ENCODE data around the gene MARK2. TPM values are rescaled to one million over a fixed set of nuclear protein-coding genes. Genes with fewer than 3 reads are reported as not detected.

MARK2 gene
- total RNA-seq, 1 donor from 2014 or later: 59.1 TPM

DNA sequence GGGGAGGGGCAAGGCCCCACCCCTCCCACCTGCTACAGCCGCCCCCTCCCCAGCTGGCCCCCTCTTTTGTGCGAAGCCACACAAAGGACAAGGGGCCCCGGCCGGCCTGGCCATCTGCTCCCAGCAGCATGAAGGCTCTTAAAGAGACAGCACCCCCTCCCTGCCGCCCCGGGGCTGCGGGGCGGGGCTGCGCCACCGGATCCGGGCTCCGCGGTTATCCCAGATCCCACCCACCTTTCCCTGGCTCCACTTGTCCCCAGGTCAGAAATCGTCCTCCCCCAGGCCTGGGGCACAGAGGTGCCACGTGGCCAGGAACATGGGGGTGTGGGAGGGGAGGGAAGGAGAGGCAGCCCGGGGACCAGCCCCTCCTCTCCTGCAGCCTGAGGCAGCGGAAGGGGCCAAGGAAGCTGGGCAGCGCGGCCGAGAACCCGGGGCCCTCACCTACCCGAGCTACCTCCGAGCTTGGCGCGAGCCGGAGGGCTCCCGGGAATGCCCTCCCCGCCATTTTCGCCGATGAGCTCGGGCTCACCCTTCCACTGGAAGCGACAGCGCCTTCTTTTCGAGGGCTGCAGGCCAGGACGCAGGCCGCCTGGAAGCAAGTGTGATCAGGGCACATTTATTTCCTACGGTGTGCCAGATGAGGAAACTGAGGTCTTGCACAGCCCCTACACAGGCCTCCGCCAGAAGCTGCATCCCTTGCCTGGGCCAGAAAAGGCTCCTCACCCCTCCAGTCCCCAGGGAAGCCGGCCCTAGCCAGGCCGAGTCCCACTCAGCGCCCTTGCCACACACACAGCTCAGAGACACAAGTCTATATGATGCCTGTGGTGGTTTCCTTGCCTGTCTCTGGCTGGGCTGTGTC is 80.6 kb downstream of the MARK2 start:
- Mint-ChIP-seq H3K27me3 (peaks cover 10% of the 10 kb centered on the region), H3K36me3 (ENCODE audit: insufficient read depth) (no peaks in the 10 kb centered on the region), H3K4me1 (ENCODE audit: low read depth) (peaks cover 12% of the 10 kb centered on the region), H3K27ac (no peak overlapping the region), H3K4me3 (ENCODE audit: low read depth) (peak overlapping the region; percentile 41), H3K9me3 (ENCODE audit: low read depth) (no peaks in the 10 kb centered on the region)
- DNase-seq (ENCODE audit: low spot score, unreplicated experiment): no peak
- TF ChIP-seq CTCF (IDR thresholded peaks at IDR 0.05; ENCODE audit: unreplicated experiment): no peak

DNA sequence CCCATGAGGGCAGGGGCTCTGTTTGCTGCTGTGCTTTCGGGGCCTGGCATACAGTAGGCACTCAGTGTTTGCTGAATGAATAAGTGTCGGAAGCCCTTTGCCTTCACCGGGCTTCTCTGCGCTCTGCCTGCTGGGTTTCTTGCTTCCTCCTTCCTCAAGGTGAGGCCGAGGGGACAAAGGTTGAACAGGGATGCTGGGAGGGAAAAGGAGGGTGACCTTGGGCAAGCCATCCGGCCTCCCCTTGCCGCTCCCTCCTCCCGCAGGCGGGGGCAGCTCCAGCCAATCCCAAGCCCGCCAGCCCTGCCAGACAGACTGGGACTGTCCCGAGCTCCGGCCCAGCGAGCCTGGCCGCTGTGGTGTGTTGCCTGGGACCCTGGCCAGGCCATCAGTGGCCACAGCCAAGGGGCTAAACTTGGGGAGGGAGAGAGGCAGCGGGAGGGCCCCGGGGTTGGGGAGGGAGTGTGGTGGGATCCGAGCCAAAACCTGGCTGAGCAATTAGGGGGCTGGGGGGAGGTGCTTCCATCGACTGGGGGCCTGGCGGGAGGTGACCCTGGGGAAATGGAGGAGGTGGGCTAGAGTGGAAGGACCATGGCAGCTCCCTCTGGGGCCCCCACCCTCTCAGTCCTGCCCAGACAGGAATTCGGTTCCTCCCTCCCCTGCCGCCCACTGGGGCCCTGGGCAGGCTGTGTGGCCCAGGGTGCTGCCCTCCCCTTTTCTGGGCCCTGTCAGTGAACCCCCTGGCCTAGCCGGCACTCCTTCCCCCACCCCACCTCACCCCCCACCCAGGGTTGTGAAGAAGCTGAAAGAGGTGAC is 81.4 kb downstream of the MARK2 start:
- peak overlapping the region; percentile 33 for H3K4me3 Mint-ChIP-seq (ENCODE audit: low read depth)
- H3K36me3 Mint-ChIP-seq (ENCODE audit: insufficient read depth): no peaks in the 10 kb centered on the region
- no peak overlapping the region for H3K27ac Mint-ChIP-seq
- H3K4me1 Mint-ChIP-seq (ENCODE audit: low read depth): peaks cover 11% of the 10 kb centered on the region
- no peak for DNase-seq (ENCODE audit: low spot score, unreplicated experiment)
- H3K27me3 Mint-ChIP-seq: peaks cover 12% of the 10 kb centered on the region
- no peak for TF ChIP-seq CTCF (IDR thresholded peaks at IDR 0.05; ENCODE audit: unreplicated experiment)
- H3K9me3 Mint-ChIP-seq (ENCODE audit: low read depth): no peaks in the 10 kb centered on the region

DNA sequence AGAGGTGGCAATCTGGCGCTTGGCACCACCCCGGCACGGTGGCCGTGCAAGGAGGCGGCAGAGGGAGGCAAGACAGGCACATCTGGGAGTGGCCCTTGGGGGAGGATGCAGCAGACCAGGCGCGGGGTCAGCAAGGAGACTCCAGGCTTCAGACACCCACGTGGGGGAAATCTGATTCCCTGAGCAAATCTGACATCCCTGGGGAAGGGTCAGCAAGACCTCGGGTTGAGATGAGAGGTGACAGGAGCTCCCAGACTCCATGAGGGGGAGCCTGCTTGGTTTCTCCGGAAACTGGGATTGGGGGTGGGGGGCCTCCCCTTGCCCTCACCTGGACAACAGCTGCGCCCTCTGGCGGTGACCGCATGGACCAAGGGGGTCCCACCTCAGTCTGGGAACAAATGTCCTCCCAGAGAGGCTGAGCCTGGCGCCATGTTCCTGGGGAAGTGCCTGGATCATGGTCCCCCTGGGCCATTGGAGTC is 82.1 kb downstream of the MARK2 start:
- Mint-ChIP-seq H3K27ac (peak overlapping the region; percentile 41), H3K27me3 (peaks cover 12% of the 10 kb centered on the region), H3K36me3 (ENCODE audit: insufficient read depth) (no peaks in the 10 kb centered on the region), H3K4me1 (ENCODE audit: low read depth) (peaks cover 11% of the 10 kb centered on the region), H3K9me3 (ENCODE audit: low read depth) (no peaks in the 10 kb centered on the region), H3K4me3 (ENCODE audit: low read depth) (no peak overlapping the region)
- peak; percentile 73 for TF ChIP-seq CTCF (IDR thresholded peaks at IDR 0.05; ENCODE audit: unreplicated experiment)
- peak; percentile 69 for DNase-seq (ENCODE audit: low spot score, unreplicated experiment)

DNA sequence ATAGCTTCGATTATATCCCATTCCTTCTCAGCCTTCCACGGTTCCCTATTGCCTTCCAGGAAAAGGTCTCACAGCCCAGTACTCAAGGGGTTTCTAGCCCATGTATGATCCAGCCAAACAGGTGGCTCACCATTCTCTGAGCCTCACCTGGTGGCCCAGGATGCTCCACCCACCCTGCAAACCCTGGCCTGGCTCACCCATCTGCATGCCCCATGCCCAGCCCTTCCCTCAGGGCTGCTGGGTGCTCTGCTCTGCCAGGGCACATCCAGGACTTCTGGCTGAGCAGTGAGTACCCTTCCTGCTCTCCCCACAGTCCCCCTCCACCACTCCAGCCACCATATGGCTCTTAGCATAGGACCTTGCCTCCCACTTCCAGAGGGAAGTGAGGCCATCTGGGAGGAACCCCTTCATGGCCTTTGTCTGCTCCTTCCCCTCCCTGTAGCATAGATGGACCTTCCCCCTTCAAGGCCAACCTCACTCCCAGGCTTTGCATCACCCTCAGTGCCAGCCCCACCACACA is 83.8 kb downstream of the MARK2 start:
- Mint-ChIP-seq H3K4me1 (ENCODE audit: low read depth) (peaks cover 8% of the 10 kb centered on the region), H3K9me3 (ENCODE audit: low read depth) (no peaks in the 10 kb centered on the region), H3K36me3 (ENCODE audit: insufficient read depth) (no peaks in the 10 kb centered on the region), H3K27me3 (peaks cover 12% of the 10 kb centered on the region), H3K4me3 (ENCODE audit: low read depth) (no peak overlapping the region), H3K27ac (no peak overlapping the region)
- DNase-seq (ENCODE audit: low spot score, unreplicated experiment): no peak
- no peak for TF ChIP-seq CTCF (IDR thresholded peaks at IDR 0.05; ENCODE audit: unreplicated experiment)

DNA sequence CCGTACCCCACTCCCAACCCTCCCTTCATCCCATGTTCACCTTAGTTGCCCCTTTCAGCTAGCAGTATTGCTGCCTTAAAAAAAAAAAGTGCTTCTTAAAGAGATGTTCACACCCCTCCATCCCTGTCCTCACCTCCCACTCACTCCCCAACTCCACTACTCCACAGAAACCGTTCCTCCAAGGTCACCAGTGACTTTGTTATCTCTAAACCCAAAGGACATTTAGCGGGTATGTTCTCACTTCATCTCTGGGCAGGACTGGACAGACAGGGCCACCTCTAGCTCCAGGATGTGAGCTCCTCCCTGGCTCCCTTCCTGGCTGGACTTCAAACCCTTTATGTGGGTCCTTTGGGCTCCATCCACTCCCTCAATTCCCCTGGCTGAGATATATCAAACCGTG is 84.4 kb downstream of the MARK2 start:
- Mint-ChIP-seq H3K27me3 (peaks cover 15% of the 10 kb centered on the region), H3K27ac (peak overlapping the region; percentile 43), H3K36me3 (ENCODE audit: insufficient read depth) (no peaks in the 10 kb centered on the region), H3K9me3 (ENCODE audit: low read depth) (no peaks in the 10 kb centered on the region), H3K4me3 (ENCODE audit: low read depth) (no peak overlapping the region), H3K4me1 (ENCODE audit: low read depth) (peaks cover 8% of the 10 kb centered on the region)
- no peak for DNase-seq (ENCODE audit: low spot score, unreplicated experiment)
- no peak for TF ChIP-seq CTCF (IDR thresholded peaks at IDR 0.05; ENCODE audit: unreplicated experiment)
